Ureter (tissue), 1 donor: Measurements from ENCODE around the gene HAUS3. TPM values are rescaled to one million over a fixed set of nuclear protein-coding genes. Genes with fewer than 3 reads are reported as not detected.
"Not testable (repeated sequence)": the region's sequence is repeated elsewhere in the genome, so short reads cannot be mapped to it uniquely, and the experiment has no call there.

Experiments used
- DNase-seq: peaks from one replicate; pipeline ENCODE4 v3.0.0-alpha.2; 2020; ENCODE audit warnings: low spot score
- total RNA-seq: library from RNA; stranded (reverse); gene quantifications from one replicate; pipeline ENCODE4 v1.2.4, GENCODE V29; 2023
- donor health status: DM: yes; HTN: yes; CAD: no.

HAUS3 gene
- total RNA-seq, 1 donor from 2014 or later = 13.2 TPM

GRCh38 chr4:2251795-2252529, 10.0 kb upstream of the HAUS3 start:
- peak; percentile 39 for DNase-seq

DNA sequence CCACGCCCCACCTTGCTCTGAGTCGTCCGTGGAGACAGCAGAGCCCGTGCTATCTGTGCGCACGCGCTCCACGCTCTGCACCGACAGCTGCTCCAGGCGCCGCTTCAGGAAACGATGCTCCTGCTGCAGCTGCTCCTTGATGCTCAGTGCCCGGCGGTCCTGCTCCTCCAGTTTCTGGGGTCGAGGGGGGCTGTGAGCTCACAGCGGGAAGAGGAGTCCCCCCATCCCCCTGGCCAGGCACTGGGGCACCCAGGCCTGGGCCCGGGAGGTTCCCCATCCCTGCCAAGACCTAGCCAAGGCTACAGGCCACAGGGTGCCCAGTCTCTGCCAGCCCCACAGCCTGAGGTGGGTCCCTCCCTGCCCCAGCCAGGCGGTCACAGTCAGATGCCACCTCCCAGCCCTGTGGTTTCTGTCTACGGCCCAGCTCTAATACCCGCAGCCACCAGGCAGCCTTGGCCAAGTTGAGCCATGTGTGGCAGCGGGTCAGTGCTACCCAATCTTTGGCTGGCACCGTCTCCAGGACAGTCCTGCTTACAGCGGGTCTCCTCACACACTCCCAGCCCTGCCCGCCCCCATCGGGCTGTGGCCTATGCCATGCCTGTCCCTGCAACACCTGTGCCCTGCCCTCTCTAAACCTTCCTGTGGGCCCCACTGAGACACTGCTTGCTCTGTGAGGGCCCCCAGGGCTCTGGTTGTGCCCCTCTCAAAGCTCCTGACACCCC, 9.3 kb upstream of the HAUS3 start:
- peak; percentile 37 for DNase-seq

- no peak for DNase-seq
These were observed 8.6 kb upstream of the HAUS3 start for GRCh38 chr4:2250357-2251072.

DNA sequence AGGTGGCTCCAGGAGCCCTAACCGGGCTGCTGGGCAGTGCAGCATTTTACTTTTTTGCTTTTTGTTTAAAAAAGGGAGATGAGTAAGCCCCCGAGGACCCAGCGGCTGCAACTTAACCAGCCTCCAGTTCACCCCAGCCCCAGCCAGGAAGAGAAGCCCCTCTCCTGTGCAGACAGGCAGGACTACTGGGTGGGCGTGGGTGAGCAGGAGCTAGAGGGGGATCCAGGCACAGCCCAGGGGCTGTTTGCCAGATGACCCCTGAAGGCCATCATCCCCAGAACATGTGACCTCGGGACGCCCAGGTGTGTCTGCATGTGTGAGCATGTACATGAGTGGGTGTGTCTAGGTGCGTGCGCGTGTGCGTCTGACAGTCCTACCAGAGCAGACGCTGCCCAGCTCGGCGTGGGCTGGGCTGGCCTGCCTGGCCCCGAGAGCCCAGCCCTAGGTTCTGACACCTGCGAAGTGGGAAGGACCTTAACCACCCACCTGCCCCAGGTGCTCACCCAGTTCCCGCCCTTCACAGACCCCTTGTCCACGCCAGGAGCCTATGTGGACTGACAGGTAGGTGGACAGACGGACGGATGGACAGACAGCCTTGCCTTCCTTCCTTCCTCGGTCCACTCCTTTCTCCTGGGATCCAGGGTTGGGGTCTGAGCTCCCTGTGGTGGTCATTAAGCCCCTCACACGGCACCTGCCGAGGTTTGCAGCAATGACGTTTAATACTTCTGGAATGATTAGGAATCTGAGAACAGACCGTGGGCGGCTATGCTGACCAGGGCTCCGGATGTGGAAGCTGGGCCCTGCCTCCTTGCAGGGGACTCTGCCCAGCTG, 7.8 kb upstream of the HAUS3 start:
- no peak for DNase-seq

DNA sequence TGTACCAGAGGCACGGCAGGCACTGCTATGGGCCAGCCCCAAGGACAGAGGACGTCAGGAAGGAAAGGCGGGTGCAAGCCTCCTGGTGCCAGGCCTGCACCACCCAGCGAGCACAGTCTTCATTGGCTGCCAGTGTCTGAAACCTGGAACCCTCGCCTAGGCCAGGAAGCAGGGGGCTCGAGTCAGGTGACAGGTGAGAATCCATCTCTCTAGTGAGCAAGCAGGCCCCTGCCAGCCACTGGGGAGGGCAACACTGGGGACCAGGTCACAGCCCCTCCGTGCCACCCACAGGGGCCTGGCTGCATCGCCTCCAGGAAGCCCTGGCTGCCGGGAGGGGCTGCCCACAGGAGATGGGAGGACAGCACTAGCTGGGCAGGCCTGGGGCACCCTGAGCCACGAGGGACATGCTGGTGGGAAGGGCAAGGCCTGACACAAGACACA, 6.9 kb upstream of the HAUS3 start:
- DNase-seq = no peak

GRCh38 chr4:2248044-2248780, 6.3 kb upstream of the HAUS3 start:
- DNase-seq = no peak

DNA sequence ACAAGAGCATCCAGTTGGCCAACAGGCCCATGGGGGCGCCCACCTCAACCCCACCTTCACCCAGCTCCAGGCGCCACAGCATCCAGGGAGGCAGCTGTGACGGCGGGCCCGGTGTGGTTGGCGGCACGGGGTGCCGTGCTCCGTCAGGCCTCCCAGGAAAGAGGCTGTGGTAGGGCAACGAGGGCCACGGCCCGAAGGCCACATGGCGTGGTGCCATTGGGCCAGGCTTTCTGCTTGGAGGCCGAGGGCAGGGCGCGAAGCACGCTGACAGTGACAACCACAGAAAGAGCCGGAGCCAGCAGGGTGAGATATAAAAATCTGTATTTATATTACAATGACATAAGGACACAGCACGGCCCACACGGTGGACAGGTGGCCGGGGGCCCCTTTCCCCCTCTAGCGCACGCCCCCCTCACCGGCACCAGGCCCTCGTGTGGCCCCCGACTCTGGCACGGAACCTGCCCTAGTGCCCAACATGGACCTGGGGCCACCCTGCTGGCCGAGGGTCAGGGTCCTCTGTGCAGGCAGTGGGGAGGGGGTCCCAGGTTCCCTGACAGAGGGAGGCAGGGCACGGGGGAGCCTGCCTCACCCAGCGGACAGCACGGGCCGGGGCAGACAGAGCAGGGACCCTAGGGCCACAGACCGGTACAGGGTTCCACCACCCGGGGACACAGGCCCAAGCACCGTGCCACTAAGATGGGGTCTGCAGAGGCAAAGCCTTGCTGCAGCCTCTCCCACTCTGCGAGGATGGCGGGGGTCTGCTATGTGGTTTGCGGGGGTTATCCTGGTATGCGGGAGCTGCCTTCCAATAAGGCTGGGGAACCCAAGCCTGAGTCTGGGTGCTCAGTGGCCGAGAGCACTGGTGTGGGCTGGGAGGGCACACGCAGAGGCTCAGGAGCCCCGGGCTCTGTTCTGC, 5.5 kb upstream of the HAUS3 start:
- peak; percentile 42 for DNase-seq

- peak; percentile 43 for DNase-seq
These were observed 4.6 kb upstream of the HAUS3 start for GRCh38 chr4:2246384-2247127.

DNA sequence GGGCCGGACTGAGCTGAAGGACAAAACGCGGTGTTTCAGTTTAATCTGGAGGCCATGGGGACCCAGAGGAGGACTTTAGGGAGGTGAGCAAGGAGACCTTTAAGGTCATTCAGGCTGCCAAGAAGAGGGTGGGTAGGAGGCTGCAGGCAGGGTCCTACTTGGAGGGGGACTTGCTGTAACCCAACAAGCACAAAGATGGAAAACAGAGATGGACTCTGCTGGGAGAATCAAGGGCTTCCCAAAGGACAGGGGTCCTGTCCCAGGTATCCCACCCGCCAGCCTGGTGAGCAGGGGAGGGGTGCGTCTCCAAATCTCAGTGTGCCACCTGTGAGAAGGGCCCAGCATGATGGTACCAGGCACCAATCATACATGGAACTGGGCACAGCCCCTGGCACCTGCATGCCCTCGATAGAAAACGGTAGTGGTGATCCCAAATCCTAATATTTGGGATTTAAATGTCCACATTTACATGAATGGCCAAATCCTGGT, 3.9 kb upstream of the HAUS3 start:
- no peak for DNase-seq

- no peak for DNase-seq
These were observed 3.3 kb upstream of the HAUS3 start for GRCh38 chr4:2245057-2245786.

GRCh38 chr4:2243681-2244380, 1.9 kb upstream of the HAUS3 start:
- DNase-seq = peak; percentile 60

GRCh38 chr4:2241003-2241402, 918 bp downstream of the HAUS3 start:
- no peak for DNase-seq

GRCh38 chr4:2236944-2237666, 4.8 kb downstream of the HAUS3 start:
- DNase-seq = no peak

DNA sequence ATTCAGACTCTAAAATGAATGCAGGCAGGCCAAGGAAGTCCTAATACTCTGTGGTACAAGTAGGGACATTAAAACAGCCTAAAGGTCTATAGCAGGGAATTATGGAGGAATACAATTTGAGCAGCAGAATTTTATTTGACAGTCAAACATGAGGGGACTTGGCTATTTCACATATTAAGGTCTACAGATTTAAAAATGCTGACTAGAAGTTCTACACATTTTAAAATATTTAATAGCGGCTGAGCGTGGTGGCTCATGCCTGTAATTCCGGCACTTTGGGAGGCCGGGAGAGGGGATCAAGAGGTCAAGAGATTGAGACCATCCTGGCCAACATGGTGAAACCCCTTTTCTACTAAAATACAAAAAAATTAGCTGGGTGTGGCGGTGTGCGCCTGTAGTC, 10.8 kb downstream of the HAUS3 start:
- DNase-seq = no peak

DNA sequence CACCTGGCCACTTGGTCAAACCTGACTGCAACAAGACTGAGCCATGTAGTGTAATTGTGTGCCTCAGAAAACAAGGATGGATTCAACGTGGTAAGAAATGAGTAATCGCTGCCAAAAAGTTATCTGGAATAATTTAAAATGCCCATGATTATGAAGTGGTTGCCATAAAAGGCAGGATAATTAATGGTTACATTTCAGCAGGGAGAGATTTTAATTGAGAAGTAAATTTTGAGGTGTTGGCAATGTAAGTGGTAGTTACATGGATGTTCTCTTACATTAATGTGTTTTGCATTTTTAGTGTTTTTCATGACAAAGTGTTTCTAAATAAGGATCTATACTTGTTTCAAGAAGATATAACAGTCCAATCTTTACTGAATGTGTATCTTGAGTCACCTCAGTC, 15.7 kb downstream of the HAUS3 start:
- DNase-seq = no peak

DNA sequence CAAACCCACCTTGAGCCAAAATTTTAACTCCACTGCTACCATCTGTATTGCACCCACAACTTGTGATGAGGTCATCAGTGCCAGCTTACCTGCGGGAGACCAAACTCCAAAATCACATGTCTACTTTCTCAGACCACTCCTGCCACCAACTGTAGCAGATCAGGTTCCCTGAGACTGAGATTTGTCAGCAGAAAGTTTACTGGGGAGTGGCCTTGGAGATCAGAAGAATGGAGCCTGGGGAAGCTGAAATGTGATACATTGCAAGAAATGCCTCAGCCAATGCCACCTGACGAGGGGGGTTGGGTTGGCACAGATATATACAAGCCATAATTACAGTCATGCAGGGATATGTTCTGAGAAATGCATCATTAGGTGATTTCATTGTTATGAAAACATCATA, 19.1 kb downstream of the HAUS3 start:
- no peak for DNase-seq

DNA sequence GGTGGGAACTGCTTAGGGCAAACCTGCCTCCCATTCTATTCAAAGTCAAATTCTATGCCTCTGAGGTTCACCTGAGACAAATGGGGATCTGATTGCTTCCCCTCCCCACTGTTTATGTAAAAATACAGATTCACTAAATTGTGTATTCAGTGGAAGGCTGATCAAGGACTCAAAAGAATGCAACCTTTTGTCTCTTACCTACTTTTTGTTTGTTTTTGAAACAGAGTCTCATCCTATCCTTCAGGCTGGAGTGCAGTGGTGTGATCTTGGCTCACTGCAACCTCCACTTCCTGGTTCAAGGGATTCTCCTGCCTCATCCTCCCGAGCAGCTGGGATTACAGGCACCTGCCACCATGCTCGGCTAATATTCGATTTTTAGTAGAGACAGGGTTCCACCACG, 20.5 kb downstream of the HAUS3 start:
- DNase-seq = not testable (repeated sequence)
